HepG2 (cell line): ENCODE data around the gene CRIM1. TPM values are rescaled to one million over a fixed set of nuclear protein-coding genes. Genes with fewer than 3 reads are reported as not detected.

ENCODE experiments used
- FOXP1 ChIP-seq, 2 experiments: fragments of 450-650 bp in 1 of 2; IDR thresholded peaks; 2 replicates each; pipeline ENCODE4 v1.6.1; 2017 to 2018; ENCODE audit warnings: antibody characterized with exemption in 1 of 2
- HNF4G ChIP-seq, 2 experiments: sonication (generic) in 1 of 2; formaldehyde crosslinking in 1 of 2; IDR thresholded peaks; 2 replicates each; pipeline versions ENCODE4 v1.4.0 to v1.6.1; 2011 to 2020; ENCODE audit warnings: borderline replicate concordance in 2 of 2, low read depth in 2 of 2, mild to moderate bottlenecking in 2 of 2, low read length in 1 of 2, missing genetic modification reagents in 1 of 2, moderate library complexity in 1 of 2
- IKZF4 ChIP-seq: sonication (generic); formaldehyde crosslinking; IDR thresholded peaks from 2 replicates; pipeline ENCODE4 v1.5.1; 2020; ENCODE audit warnings: borderline replicate concordance, mild to moderate bottlenecking, low read depth, missing genetic modification reagents; ENCODE audit errors: not compliant biosample characterization
- MBD4 ChIP-seq: IDR thresholded peaks from 2 replicates; pipeline ENCODE4 v1.6.1; 2012; ENCODE audit warnings: low read length, inconsistent platforms, borderline replicate concordance
- MED8 ChIP-seq: sonication (generic); formaldehyde crosslinking; IDR thresholded peaks from 2 replicates; pipeline ENCODE4 v1.8.1; 2023; ENCODE audit warnings: mild to moderate bottlenecking, missing genetic modification reagents; ENCODE audit not compliant: insufficient replicate concordance
- PCBP1 ChIP-seq: fragments of 200-400 bp; formaldehyde crosslinking; IDR thresholded peaks from 2 replicates; pipeline ENCODE4 v1.6.1; 2017; ENCODE audit warnings: mild to moderate bottlenecking, low read depth, low read length, borderline replicate concordance
- POLR2A ChIP-seq, 2 experiments: IDR thresholded peaks; 2 replicates each; pipeline ENCODE4 v1.6.1; 2011; ENCODE audit warnings: low read depth in 2 of 2, low read length in 2 of 2, mild to moderate bottlenecking in 1 of 2, moderate library complexity in 1 of 2; ENCODE audit not compliant: insufficient read depth in 1 of 2
- RAD51 ChIP-seq: fragments of 450-650 bp; IDR thresholded peaks from 2 replicates; pipeline ENCODE4 v1.6.1; 2016; ENCODE audit warnings: borderline replicate concordance
- SRSF1 ChIP-seq: fragments of 200-400 bp; formaldehyde crosslinking; optimal IDR thresholded peaks from 2 replicates; pipeline ENCODE3; 2017; ENCODE audit warnings: mild to moderate bottlenecking, low read depth, low read length, moderate library complexity
- STAT5B ChIP-seq: sonication (generic); formaldehyde crosslinking; IDR thresholded peaks from 2 replicates; pipeline ENCODE4 v1.4.0; 2020; ENCODE audit warnings: missing genetic modification reagents
- THYN1 ChIP-seq: sonication (generic); formaldehyde crosslinking; IDR thresholded peaks from 2 replicates; pipeline ENCODE4 v1.8.1; 2023; ENCODE audit warnings: low read depth, mild to moderate bottlenecking, moderate library complexity, missing genetic modification reagents, borderline replicate concordance
- ZBTB21 ChIP-seq: sonication (generic); formaldehyde crosslinking; IDR thresholded peaks from 2 replicates; pipeline ENCODE4 v1.4.0; 2020; ENCODE audit warnings: missing genetic modification reagents
- ZBTB8A ChIP-seq: sonication (generic); formaldehyde crosslinking; IDR thresholded peaks from 2 replicates; pipeline ENCODE4 v1.4.0; 2020; ENCODE audit warnings: mild to moderate bottlenecking, low read depth, missing genetic modification reagents, borderline replicate concordance
- ZNF225 ChIP-seq: sonication (generic); formaldehyde crosslinking; IDR thresholded peaks from 2 replicates; pipeline ENCODE4 v1.4.0; 2020; ENCODE audit warnings: mild to moderate bottlenecking, missing genetic modification reagents
- ZNF737 ChIP-seq: sonication (generic); formaldehyde crosslinking; IDR thresholded peaks from 2 replicates; pipeline ENCODE4 v1.5.0; 2020; ENCODE audit warnings: missing genetic modification reagents, mild to moderate bottlenecking, borderline replicate concordance
- ZNF775 ChIP-seq: sonication (generic); formaldehyde crosslinking; IDR thresholded peaks from 2 replicates; pipeline ENCODE4 v1.4.0; 2020; ENCODE audit warnings: missing genetic modification reagents, mild to moderate bottlenecking, moderate library complexity, borderline replicate concordance
- ZNF792 ChIP-seq: IDR thresholded peaks from 2 replicates; pipeline ENCODE4 v1.6.1; 2016
- polyA plus RNA-seq, 8 experiments: library from polyadenylated mRNA; depleted of rRNA in 3 of 8; stranded (reverse) in 7 of 8; unstranded in 1 of 8; fragments of >200 nt; fragmentation: Illumina TruSeq in 4 of 8; extraction: Trizol in 4 of 8; gene quantifications; 2 replicates each; pipeline versions ENCODE4 v1.2.1 to v1.2.3, GENCODE V29; 2011 to 2016; ENCODE audit warnings: low read depth in 4 of 8, missing spikeins in 1 of 8, mixed read lengths in 1 of 8; ENCODE audit not compliant: insufficient read depth in 1 of 8
- total RNA-seq, 5 experiments: library from RNA; depleted of rRNA; stranded (reverse); fragments of >200 nt; fragmentation: Illumina TruSeq; extraction: Trizol; gene quantifications; 2 replicates each; pipeline ENCODE4 v1.2.3, GENCODE V29; 2016; ENCODE audit warnings: low read depth in 1 of 5
- TF ChIP-seq, protein P1 (sequence below): sonication (generic); formaldehyde crosslinking; IDR thresholded peaks from 2 replicates; pipeline ENCODE4 v1.8.0; 2022; ENCODE audit warnings: low read depth, missing genetic modification reagents
- TF ChIP-seq, protein P2 (sequence below): sonication (generic); formaldehyde crosslinking; IDR thresholded peaks from 2 replicates; pipeline ENCODE4 v1.5.1; 2020; ENCODE audit warnings: mild to moderate bottlenecking, missing genetic modification reagents
- TF ChIP-seq, protein P3 (sequence below): sonication (generic); formaldehyde crosslinking; conservative IDR thresholded peaks from 2 replicates; pipeline ENCODE4 v1.8.1; 2023; ENCODE audit warnings: missing genetic modification reagents

CRIM1 gene
- total and polyA plus RNA-seq, 2 of the 13 experiments (the other 11 are each of a cell fraction or from before 2014, with no cell fraction given), result 39.1 to 69.9 TPM

DNA sequence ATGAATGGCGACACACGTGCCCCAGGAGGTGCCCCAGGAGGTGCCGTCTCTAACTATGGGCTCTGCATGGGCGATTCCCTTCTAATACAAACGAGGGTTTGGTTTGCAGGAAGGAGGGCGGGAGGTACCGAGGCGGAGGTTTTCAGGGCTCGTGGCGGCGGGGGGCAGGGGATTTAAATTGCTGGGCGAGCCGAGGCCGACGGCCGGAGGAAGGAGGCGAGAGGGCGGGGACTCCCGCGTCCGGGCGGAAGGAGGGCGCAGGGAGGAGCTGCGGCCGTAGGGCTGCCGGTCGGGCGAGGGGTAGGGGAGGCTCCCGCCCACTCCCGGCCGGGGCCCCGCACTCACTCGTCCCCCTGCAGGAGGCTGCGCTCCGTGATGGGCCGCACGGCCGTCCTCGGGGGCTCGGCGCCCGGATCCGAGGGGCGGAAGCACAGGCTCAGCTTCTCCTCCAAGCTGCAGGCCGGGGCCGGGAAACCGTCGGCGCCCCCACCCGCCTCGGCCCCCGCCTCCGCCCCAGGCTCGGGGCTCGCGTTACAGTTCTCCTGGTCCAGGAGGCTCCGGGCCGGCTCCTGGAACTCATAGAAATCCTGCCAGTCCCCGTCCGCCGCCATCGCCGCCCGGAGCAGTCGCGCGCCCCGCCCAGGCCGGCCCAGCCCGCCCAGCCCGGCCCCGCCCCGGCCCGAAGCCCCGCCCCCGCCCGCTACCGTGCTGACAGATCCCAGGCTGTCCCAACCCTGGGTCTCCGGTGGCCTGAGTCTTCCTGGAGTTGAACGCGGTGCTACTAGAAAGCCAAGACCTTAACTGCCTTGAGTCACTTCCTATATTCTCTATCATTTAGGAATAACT is 242.2 kb downstream of the CRIM1 start, which contains the start of gene FEZ2 (continued):
- no peak for TF ChIP-seq ZBTB21 (CRISPR knock-in tag)
- TF ChIP-seq, protein P1, sequence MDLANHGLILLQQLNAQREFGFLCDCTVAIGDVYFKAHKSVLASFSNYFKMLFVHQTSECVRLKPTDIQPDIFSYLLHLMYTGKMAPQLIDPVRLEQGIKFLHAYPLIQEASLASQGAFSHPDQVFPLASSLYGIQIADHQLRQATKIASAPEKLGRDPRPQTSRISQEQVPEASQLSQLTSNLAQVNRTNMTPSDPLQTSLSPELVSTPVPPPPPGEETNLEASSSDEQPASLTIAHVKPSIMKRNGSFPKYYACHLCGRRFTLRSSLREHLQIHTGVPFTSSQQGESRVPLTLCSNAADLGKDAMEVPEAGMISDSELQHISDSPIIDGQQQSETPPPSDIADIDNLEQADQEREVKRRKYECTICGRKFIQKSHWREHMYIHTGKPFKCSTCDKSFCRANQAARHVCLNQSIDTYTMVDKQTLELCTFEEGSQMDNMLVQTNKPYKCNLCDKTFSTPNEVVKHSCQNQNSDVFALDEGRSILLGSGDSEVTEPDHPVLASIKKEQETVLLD, result no peak; the same call in 1 of the 2 replicates
- peak; percentile 43 for TF ChIP-seq IKZF4
- no peak for TF ChIP-seq MBD4
- TF ChIP-seq PCBP1, result no peak
- TF ChIP-seq HNF4G (IDR thresholded peaks at IDR 0.05; ENCODE audit: borderline replicate concordance, low read depth, low read length), result no peak
- no peak for TF ChIP-seq HNF4G (CRISPR knock-in tag; IDR thresholded peaks at IDR 0.05; ENCODE audit: borderline replicate concordance, low read depth)
- peak; percentile 66 for TF ChIP-seq MED8
- TF ChIP-seq, protein P2, sequence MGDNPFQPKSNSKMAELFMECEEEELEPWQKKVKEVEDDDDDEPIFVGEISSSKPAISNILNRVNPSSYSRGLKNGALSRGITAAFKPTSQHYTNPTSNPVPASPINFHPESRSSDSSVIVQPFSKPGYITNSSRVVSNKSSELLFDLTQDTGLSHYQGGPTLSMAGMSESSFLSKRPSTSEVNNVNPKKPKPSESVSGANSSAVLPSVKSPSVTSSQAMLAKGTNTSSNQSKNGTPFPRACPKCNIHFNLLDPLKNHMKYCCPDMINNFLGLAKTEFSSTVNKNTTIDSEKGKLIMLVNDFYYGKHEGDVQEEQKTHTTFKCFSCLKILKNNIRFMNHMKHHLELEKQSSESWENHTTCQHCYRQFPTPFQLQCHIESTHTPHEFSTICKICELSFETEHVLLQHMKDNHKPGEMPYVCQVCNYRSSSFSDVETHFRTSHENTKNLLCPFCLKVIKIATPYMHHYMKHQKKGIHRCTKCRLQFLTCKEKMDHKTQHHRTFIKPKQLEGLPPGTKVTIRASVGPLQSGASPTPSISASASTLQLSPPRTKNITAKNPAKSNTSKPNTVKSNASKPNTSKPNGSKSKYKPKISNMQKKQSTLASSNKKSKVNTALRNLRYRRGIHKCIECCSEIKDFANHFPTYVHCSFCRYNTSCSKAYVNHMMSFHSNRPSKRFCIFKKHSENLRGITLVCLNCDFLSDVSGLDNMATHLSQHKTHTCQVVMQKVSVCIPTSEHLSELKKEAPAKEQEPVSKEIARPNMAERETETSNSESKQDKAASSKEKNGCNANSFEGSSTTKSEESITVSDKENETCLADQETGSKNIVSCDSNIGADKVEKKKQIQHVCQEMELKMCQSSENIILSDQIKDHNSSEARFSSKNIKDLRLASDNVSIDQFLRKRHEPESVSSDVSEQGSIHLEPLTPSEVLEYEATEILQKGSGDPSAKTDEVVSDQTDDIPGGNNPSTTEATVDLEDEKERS, result no peak
- peak; percentile 42 to 72; a peak in 2 of 4 replicates for TF ChIP-seq POLR2A (IDR thresholded peaks at IDR 0.05; ENCODE audit: insufficient read depth in 1 of 2, low read depth in 2 of 2, low read length in 2 of 2)
- no peak for TF ChIP-seq THYN1 (CRISPR knock-in tag)
- TF ChIP-seq, protein P3, sequence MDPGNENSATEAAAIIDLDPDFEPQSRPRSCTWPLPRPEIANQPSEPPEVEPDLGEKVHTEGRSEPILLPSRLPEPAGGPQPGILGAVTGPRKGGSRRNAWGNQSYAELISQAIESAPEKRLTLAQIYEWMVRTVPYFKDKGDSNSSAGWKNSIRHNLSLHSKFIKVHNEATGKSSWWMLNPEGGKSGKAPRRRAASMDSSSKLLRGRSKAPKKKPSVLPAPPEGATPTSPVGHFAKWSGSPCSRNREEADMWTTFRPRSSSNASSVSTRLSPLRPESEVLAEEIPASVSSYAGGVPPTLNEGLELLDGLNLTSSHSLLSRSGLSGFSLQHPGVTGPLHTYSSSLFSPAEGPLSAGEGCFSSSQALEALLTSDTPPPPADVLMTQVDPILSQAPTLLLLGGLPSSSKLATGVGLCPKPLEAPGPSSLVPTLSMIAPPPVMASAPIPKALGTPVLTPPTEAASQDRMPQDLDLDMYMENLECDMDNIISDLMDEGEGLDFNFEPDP (CRISPR knock-in tag), result no peak
- no peak for TF ChIP-seq ZBTB8A (CRISPR knock-in tag)
- no peak for TF ChIP-seq ZNF792 (CRISPR knock-in tag)
- no peak for TF ChIP-seq RAD51
- TF ChIP-seq FOXP1 (IDR thresholded peaks at IDR 0.05), result no peak
- TF ChIP-seq FOXP1 (CRISPR knock-in tag; IDR thresholded peaks at IDR 0.05), result no peak; the same call in 1 of the 2 replicates
- TF ChIP-seq STAT5B, result no peak
- TF ChIP-seq SRSF1, result peak; percentile 18
- no peak for TF ChIP-seq ZNF225
- TF ChIP-seq ZNF775 (CRISPR knock-in tag), result no peak
- no peak for TF ChIP-seq ZNF737 (CRISPR knock-in tag)
